ENCODE data around the gene FAM174B.
"Not testable (repeated sequence)": the region's sequence is repeated elsewhere in the genome, so short reads cannot be mapped to it uniquely, and the experiment has no call there.

Gene FAM174B

DNA sequence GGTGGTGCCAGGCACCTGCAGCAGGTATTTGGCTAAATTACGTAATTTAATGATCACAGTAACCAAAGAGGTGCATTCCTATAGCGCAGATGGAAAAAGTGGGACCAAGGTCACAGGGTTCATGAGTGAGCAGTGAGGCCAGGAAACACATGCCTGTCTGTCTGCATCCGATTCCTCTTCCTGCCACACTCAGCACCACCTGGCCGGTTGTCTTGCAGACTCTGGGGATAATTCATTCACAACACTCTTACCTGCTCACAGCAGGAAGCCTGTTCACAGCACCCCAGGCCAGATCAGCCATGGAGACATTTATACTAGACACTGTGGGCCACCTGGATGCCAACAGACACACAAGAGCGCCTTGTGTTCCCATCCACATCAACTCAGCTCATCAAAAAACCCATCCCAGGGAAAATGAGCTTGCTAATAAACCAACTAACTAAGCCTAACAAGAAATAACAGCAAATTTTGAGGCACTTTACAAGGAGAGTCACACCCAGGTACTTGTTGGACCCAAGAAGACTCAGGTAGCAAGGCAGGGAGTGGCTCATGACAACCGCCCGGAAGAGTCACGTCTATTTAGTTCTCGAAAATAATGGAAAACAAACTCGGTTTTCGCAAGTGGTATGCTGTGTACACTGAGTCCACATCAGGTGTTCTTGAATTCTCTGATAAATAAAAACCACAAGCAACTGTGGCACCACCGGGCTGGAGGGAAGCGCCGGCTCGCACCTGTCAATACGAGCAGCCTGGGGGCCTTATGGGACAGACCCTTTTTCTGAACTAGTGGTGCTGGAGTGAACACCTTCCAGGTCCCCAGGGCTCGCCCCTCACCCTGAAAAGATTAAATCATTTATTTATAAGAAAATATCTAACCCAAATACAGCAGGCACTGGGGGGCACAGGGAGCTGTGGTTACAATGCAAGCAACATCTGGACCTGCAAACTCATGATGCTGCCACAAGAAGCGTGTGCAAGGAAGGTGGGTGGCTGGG, 40.5 kb downstream of the FAM174B start:
- no peak overlapping the region for H3K9ac ChIP-seq (ENCODE audit: low read length in 5 of 5)
- H3K9me3 ChIP-seq (ENCODE audit: control insufficient read depth in 5 of 5, low read length in 5 of 5): no peaks in the 10 kb centered on the region
- H3K4me1 ChIP-seq (ENCODE audit: control insufficient read depth in 5 of 5, insufficient read depth in 5 of 5, low read length in 5 of 5): peaks cover 0 to 9% (median 4%) of the 10 kb centered on the region in 5 donors
- H3K4me3 ChIP-seq (ENCODE audit: low read depth in 1 of 5, low read length in 5 of 5): no peak overlapping the region
- H3K36me3 ChIP-seq (ENCODE audit: control insufficient read depth in 5 of 5, insufficient read depth in 5 of 5, low read length in 5 of 5): peaks cover 0 to 4% (median 0%) of the 10 kb centered on the region in 5 donors
- H3K27me3 ChIP-seq (ENCODE audit: control insufficient read depth in 5 of 5, insufficient read depth in 4 of 5, low read length in 5 of 5): no peaks in the 10 kb centered on the region
- H3K27ac ChIP-seq (ENCODE audit: low read depth, low read length): no peak overlapping the region

DNA sequence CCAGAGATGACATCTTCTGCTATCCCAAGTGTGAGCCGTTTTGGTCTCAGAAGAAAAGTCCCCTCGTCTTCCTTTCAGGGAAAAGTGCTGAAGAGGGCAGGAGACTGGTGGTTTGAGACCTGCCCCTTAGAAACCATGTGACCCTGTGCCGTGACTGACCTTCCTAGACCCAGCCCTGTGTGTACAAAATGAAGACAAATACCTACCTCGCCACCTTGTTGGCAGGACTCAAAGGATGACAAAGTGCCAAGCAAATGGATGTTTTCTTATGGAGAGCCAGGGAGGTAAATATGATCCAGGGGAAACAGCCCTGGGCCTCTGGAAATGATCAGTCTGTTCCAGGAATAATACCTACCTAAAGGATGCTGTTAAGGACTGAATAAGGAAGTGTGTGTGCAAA, 41.3 kb downstream of the FAM174B start:
- Histone ChIP-seq H3K27me3 (ENCODE audit: control insufficient read depth in 5 of 5, insufficient read depth in 4 of 5, low read length in 5 of 5) (no peaks in the 10 kb centered on the region), H3K4me3 (ENCODE audit: low read depth in 1 of 5, low read length in 5 of 5) (no peak overlapping the region), H3K9me3 (ENCODE audit: control insufficient read depth in 5 of 5, low read length in 5 of 5) (no peaks in the 10 kb centered on the region), H3K36me3 (ENCODE audit: control insufficient read depth in 5 of 5, insufficient read depth in 5 of 5, low read length in 5 of 5) (peaks cover 0 to 4% (median 0%) of the 10 kb centered on the region in 5 donors), H3K27ac (ENCODE audit: low read depth, low read length) (no peak overlapping the region), H3K4me1 (ENCODE audit: control insufficient read depth in 5 of 5, insufficient read depth in 5 of 5, low read length in 5 of 5) (peaks cover 0 to 4% (median 0%) of the 10 kb centered on the region in 5 donors), H3K9ac (ENCODE audit: low read length in 5 of 5) (no peak overlapping the region)

DNA sequence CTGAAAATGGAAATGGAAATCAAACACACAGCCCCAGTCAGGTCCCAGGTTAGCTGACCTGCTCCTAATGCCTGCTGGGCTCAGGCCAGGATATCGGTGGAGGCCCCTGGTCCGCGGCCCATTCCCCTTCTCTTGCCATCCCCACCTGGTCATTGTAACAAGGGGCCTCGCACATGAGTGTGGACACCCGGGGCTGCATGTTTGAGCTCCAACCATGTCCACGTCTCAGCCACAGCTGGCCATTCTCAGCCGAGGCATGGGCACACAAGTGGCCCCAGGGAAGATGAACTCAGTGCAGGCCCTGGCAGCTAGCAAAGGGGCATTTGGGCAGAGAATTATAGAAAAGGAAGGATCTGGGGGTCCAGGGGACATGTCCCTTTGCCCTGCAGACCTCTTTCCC, 41.7 kb downstream of the FAM174B start:
- Histone ChIP-seq H3K4me3 (ENCODE audit: low read depth in 1 of 5, low read length in 5 of 5) (no peak overlapping the region), H3K4me1 (ENCODE audit: control insufficient read depth in 5 of 5, insufficient read depth in 5 of 5, low read length in 5 of 5) (peaks cover 0 to 4% (median 0%) of the 10 kb centered on the region in 5 donors), H3K9me3 (ENCODE audit: control insufficient read depth in 5 of 5, low read length in 5 of 5) (no peaks in the 10 kb centered on the region), H3K36me3 (ENCODE audit: control insufficient read depth in 5 of 5, insufficient read depth in 5 of 5, low read length in 5 of 5) (peaks cover 0 to 3% (median 0%) of the 10 kb centered on the region in 5 donors), H3K27ac (ENCODE audit: low read depth, low read length) (no peak overlapping the region), H3K27me3 (ENCODE audit: control insufficient read depth in 5 of 5, insufficient read depth in 4 of 5, low read length in 5 of 5) (no peaks in the 10 kb centered on the region), H3K9ac (ENCODE audit: low read length in 5 of 5) (no peak overlapping the region)

DNA sequence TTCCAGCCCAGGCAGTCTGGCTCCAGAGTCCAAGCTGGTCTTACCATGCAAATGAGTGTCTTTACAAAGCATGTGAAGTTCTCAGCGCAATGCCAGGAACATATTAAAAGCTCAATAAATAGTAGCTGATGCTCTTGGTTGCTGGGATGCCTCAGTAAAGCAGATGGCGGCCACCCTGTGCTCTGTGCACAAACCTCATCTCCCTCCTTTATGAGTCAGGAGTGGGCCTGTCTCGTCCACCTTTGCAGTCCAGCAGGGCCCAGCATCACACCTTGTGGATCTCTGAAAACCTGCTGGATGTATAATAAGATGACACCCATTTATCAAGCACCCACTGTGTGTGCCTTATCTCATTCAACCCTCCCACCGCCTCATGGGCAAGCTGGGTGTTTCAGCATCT, 42.7 kb downstream of the FAM174B start:
- Histone ChIP-seq H3K4me3 (ENCODE audit: low read depth in 1 of 5, low read length in 5 of 5) (no peak overlapping the region), H3K9ac (ENCODE audit: low read length in 5 of 5) (no peak overlapping the region), H3K27ac (ENCODE audit: low read depth, low read length) (no peak overlapping the region), H3K9me3 (ENCODE audit: control insufficient read depth in 5 of 5, low read length in 5 of 5) (no peaks in the 10 kb centered on the region), H3K36me3 (ENCODE audit: control insufficient read depth in 5 of 5, insufficient read depth in 5 of 5, low read length in 5 of 5) (peaks cover 0 to 3% (median 0%) of the 10 kb centered on the region in 5 donors), H3K4me1 (ENCODE audit: control insufficient read depth in 5 of 5, insufficient read depth in 5 of 5, low read length in 5 of 5) (peaks cover 0 to 4% (median 0%) of the 10 kb centered on the region in 5 donors), H3K27me3 (ENCODE audit: control insufficient read depth in 5 of 5, insufficient read depth in 4 of 5, low read length in 5 of 5) (peaks cover 0 to 1% (median 0%) of the 10 kb centered on the region in 5 donors)

DNA sequence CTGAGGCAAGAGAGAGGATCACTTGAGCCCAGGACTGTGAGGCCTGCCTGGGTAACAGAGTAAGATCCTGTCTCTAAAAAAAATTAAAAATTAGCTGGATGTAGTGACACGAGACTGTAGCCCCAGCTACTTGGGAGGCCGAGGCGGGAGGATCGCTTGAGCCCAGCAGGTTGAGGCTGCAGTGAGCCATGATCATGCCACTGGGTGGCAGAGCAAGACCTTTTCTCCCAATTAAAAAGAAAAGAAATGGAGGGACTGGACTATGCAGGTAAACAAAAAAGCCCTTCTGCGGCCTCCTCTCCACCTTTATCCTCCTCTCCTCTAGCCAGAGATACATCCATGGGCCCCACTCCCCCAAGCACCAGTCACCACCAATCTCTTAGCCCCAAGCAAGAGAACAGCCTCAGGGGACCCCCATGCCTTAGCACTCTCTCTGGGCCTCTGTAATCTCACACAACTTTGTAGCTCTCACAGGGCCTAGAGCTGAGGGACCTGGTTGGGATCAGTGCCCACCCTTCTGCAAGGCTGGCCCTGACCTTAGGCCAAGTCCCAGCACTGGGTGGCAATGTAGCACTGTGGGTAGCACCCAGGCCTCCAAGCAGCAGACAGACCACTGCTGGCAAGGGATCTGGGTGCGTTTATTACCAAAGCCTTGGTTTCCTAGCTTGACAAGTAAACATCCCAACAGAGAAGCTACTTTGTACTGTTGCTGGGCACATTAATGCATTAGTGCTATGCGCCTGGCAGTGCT, 43.4 kb downstream of the FAM174B start:
- H3K9ac ChIP-seq (ENCODE audit: low read length in 5 of 5): no peak overlapping the region
- H3K4me1 ChIP-seq (ENCODE audit: control insufficient read depth in 5 of 5, insufficient read depth in 5 of 5, low read length in 5 of 5): peaks cover 0 to 4% (median 0%) of the 10 kb centered on the region in 5 donors
- H3K4me3 ChIP-seq (ENCODE audit: low read depth in 1 of 5, low read length in 5 of 5): no peak overlapping the region

DNA sequence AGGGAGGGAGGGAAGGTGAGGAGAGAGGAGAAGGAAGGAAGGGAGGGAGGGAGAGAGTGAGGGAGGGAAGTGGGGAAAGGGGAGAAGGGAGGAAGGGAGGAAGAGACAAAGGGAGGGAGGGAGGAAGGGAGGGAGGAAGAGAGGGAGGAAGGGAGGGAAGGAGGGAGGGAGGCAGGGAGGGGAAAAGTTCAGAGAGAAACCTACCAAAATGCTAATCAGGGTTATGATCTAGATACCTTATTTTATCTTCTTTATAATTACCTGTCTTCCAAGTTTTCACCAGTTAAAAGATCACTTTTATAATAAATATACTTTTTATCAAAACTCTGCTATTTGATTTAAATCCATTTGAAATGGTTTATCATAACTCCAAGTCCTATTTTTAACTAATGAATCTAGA, 44.4 kb downstream of the FAM174B start:
- Histone ChIP-seq H3K9me3 (ENCODE audit: control insufficient read depth in 5 of 5, low read length in 5 of 5) (no peaks in the 10 kb centered on the region), H3K4me1 (ENCODE audit: control insufficient read depth in 5 of 5, insufficient read depth in 5 of 5, low read length in 5 of 5) (peaks cover 0 to 4% (median 0%) of the 10 kb centered on the region in 5 donors), H3K27me3 (ENCODE audit: control insufficient read depth in 5 of 5, insufficient read depth in 4 of 5, low read length in 5 of 5) (peaks cover 0 to 4% (median 0%) of the 10 kb centered on the region in 5 donors)

More for the DNA sequence above, 43.4 kb downstream of the FAM174B start:
- H3K36me3 ChIP-seq (ENCODE audit: control insufficient read depth in 5 of 5, insufficient read depth in 5 of 5, low read length in 5 of 5): peaks cover 0 to 3% (median 0%) of the 10 kb centered on the region in 5 donors
- H3K9me3 ChIP-seq (ENCODE audit: control insufficient read depth in 5 of 5, low read length in 5 of 5): no peaks in the 10 kb centered on the region
- peaks cover 0 to 4% (median 0%) of the 10 kb centered on the region in 5 donors for H3K27me3 ChIP-seq (ENCODE audit: control insufficient read depth in 5 of 5, insufficient read depth in 4 of 5, low read length in 5 of 5)
- no peak overlapping the region for H3K27ac ChIP-seq (ENCODE audit: low read depth, low read length)

DNA sequence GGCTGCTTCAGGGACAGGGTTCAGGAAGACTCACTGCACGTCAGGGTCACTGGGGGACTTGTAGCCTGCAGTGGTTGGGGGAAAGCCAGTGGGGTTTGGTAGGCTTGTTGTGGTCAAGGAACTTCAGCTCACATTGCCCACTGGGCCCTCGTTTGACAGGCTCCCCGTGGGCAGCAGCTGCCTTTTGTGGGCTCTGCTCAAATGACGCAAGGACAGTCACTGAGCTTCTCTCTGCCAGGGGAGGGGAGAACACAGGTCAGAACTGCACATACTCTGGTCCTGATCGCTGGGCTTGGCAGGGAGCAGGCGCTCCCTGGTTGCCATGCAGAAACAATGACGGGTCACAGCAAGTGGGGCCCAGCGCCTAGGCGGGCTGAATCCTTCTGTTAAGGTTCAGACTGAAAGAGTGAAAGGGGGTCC, 45.5 kb downstream of the FAM174B start:
- Histone ChIP-seq H3K9me3 (ENCODE audit: control insufficient read depth in 5 of 5, low read length in 5 of 5) (no peaks in the 10 kb centered on the region), H3K36me3 (ENCODE audit: control insufficient read depth in 5 of 5, insufficient read depth in 5 of 5, low read length in 5 of 5) (no peaks in the 10 kb centered on the region), H3K4me1 (ENCODE audit: control insufficient read depth in 5 of 5, insufficient read depth in 5 of 5, low read length in 5 of 5) (peaks cover 0 to 4% (median 0%) of the 10 kb centered on the region in 5 donors), H3K9ac (ENCODE audit: low read length in 5 of 5) (no peak overlapping the region), H3K27ac (ENCODE audit: low read depth, low read length) (no peak overlapping the region), H3K27me3 (ENCODE audit: control insufficient read depth in 5 of 5, insufficient read depth in 4 of 5, low read length in 5 of 5) (peaks cover 0 to 4% (median 0%) of the 10 kb centered on the region in 5 donors), H3K4me3 (ENCODE audit: low read depth in 1 of 5, low read length in 5 of 5) (no peak overlapping the region)

More for the DNA sequence above, 44.4 kb downstream of the FAM174B start:
- Histone ChIP-seq H3K9ac (ENCODE audit: low read length in 5 of 5) (no peak overlapping the region), H3K36me3 (ENCODE audit: control insufficient read depth in 5 of 5, insufficient read depth in 5 of 5, low read length in 5 of 5) (peaks cover 0 to under 1% (median 0%) of the 10 kb centered on the region in 5 donors), H3K4me3 (ENCODE audit: low read depth in 1 of 5, low read length in 5 of 5) (no peak overlapping the region), H3K27ac (ENCODE audit: low read depth, low read length) (no peak overlapping the region)

DNA sequence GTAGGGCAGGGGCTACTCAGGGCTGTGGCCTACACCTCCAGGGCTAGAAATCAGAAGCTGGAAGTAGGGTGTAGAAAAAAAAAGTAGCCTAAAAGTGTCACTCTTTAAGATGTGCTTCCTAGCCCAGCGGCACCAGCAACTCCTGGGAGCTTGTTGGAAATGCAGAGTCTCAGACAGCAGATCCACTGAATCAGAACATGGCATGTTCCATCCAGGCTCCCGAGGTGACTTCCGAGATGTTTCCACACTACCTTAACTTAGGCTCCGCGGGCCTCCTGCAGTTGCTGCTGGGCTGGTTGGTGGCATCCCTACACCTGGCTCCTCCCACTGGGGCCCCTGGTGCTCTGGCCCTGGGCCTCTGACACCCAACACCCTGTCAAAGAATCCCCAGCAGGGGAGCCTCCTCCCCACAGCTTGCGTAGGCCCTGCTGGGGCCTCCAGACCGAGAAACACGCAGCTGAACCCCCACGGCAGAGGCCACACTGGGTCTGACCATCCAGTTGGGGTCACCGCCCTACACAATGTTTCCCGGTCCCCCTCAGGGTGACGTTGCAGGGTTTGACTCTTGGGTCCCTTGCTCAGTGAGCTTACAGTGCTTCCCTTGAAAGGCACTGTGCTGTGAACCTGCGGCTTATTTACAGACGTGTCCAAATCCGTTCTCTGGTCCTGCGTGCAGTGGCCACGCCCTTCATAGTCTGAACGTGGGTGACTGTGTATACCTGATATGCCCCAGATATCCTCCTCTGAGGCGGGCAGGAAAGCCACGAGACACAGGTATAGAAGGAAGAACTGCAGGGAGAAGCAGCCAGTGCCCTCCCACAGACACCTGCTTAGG, 46.5 kb downstream of the FAM174B start:
- Histone ChIP-seq H3K4me1 (ENCODE audit: control insufficient read depth in 5 of 5, insufficient read depth in 5 of 5, low read length in 5 of 5) (no peaks in the 10 kb centered on the region), H3K27ac (ENCODE audit: low read depth, low read length) (no peak overlapping the region), H3K4me3 (ENCODE audit: low read depth in 1 of 5, low read length in 5 of 5) (no peak overlapping the region), H3K27me3 (ENCODE audit: control insufficient read depth in 5 of 5, insufficient read depth in 4 of 5, low read length in 5 of 5) (peaks cover 0 to 4% (median 0%) of the 10 kb centered on the region in 5 donors), H3K36me3 (ENCODE audit: control insufficient read depth in 5 of 5, insufficient read depth in 5 of 5, low read length in 5 of 5) (no peaks in the 10 kb centered on the region), H3K9ac (ENCODE audit: low read length in 5 of 5) (no peak overlapping the region), H3K9me3 (ENCODE audit: control insufficient read depth in 5 of 5, low read length in 5 of 5) (no peaks in the 10 kb centered on the region)

GRCh38 chr15:92606836-92607150, 48.8 kb downstream of the FAM174B start:
- H3K27ac ChIP-seq (ENCODE audit: low read depth, low read length); H3K4me1 ChIP-seq (ENCODE audit: control insufficient read depth in 5 of 5, insufficient read depth in 5 of 5, low read length in 5 of 5); H3K9me3 ChIP-seq (ENCODE audit: control insufficient read depth in 5 of 5, low read length in 5 of 5); H3K27me3 ChIP-seq (ENCODE audit: control insufficient read depth in 5 of 5, insufficient read depth in 4 of 5, low read length in 5 of 5); H3K4me3 ChIP-seq (ENCODE audit: low read depth in 1 of 5, low read length in 5 of 5); H3K36me3 ChIP-seq (ENCODE audit: control insufficient read depth in 5 of 5, insufficient read depth in 5 of 5, low read length in 5 of 5); H3K9ac ChIP-seq (ENCODE audit: low read length in 5 of 5): not testable (repeated sequence)

Data from subcutaneous abdominal adipose tissue (tissue), 5 donors.